Loucy (cell line): ENCODE measurements around the gene NRG3.

ENCODE experiments used
- CTCF ChIP-seq: fragments of 200-600 bp; sonication (generic); conservative IDR thresholded peaks from 2 replicates; pipeline ENCODE4 v1.5.1; 2014; ENCODE audit warnings: mild to moderate bottlenecking, antibody characterized with exemption, low read length
- EZH2phosphoT487 ChIP-seq: fragments of 200-600 bp; IDR thresholded peaks from 2 replicates; pipeline ENCODE4 v1.6.1; 2018; ENCODE audit warnings: antibody characterized with exemption, mild to moderate bottlenecking, moderate library complexity, borderline replicate concordance

- TF ChIP-seq CTCF: no peak
- TF ChIP-seq EZH2phosphoT487: no peak
These were observed 747.5 kb downstream of the NRG3 start for GRCh38 chr10:82622479-82622878.
